HepG2 (cell line): ENCODE measurements around the gene ZNF605. TPM values are rescaled to one million over a fixed set of nuclear protein-coding genes. Genes with fewer than 3 reads are reported as not detected.

Experiments
- ARID3A ChIP-seq: IDR thresholded peaks from 2 replicates; pipeline ENCODE4 v1.6.1; 2012; ENCODE audit warnings: low read depth, low read length, improper control_type of control experiment
- ATF7-NPFF ChIP-seq: sonication (generic); formaldehyde crosslinking; IDR thresholded peaks from 2 replicates; pipeline ENCODE4 v1.8.1; 2023; ENCODE audit warnings: mild to moderate bottlenecking, low read depth, missing genetic modification reagents, moderate library complexity
- ELF4 ChIP-seq: sonication (generic); formaldehyde crosslinking; IDR thresholded peaks from 2 replicates; pipeline ENCODE4 v1.5.0; 2020; ENCODE audit warnings: missing genetic modification reagents, mild to moderate bottlenecking, moderate library complexity, borderline replicate concordance
- FLYWCH1 ChIP-seq: sonication (generic); formaldehyde crosslinking; IDR thresholded peaks from 2 replicates; pipeline ENCODE4 v1.8.1; 2023; ENCODE audit warnings: mild to moderate bottlenecking, missing genetic modification reagents
- FOXM1 ChIP-seq: sonication (generic); formaldehyde crosslinking; IDR thresholded peaks from 2 replicates; pipeline ENCODE4 v1.5.0; 2020; ENCODE audit warnings: missing genetic modification reagents
- HOXD1 ChIP-seq: sonication (generic); formaldehyde crosslinking; IDR thresholded peaks from 2 replicates; pipeline ENCODE4 v1.5.0; 2020; ENCODE audit warnings: missing genetic modification reagents
- ISL2 ChIP-seq: sonication (generic); formaldehyde crosslinking; IDR thresholded peaks from 2 replicates; pipeline ENCODE4 v1.5.0; 2020; ENCODE audit warnings: missing genetic modification reagents
- KAT8 ChIP-seq: IDR thresholded peaks from 2 replicates; pipeline ENCODE4 v1.6.1; 2016; ENCODE audit warnings: missing genetic modification reagents, missing compliant biosample characterization
- KDM5B ChIP-seq: sonication (generic); formaldehyde crosslinking; IDR thresholded peaks from 2 replicates; pipeline ENCODE4 v1.4.0; 2020; ENCODE audit warnings: missing genetic modification reagents, mild to moderate bottlenecking, borderline replicate concordance
- LRRFIP1 ChIP-seq: sonication (generic); formaldehyde crosslinking; conservative IDR thresholded peaks from 2 replicates; pipeline ENCODE4 v1.4.0; 2020; ENCODE audit warnings: missing genetic modification reagents
- PREB ChIP-seq: sonication (generic); formaldehyde crosslinking; IDR thresholded peaks from 2 replicates; pipeline ENCODE4 v1.4.0; 2020; ENCODE audit warnings: missing genetic modification reagents
- RXRA ChIP-seq: sonication (generic); formaldehyde crosslinking; IDR thresholded peaks from 2 replicates; pipeline ENCODE4 v1.5.1; 2020; ENCODE audit warnings: missing genetic modification reagents
- SNAPC2 ChIP-seq: sonication (generic); formaldehyde crosslinking; IDR thresholded peaks from 2 replicates; pipeline ENCODE4 v1.8.1; 2022; ENCODE audit warnings: mild to moderate bottlenecking, missing genetic modification reagents
- TEAD3 ChIP-seq: optimal IDR thresholded peaks from 2 replicates; pipeline ENCODE3; 2016; ENCODE audit warnings: borderline replicate concordance
- ZBTB44 ChIP-seq: sonication (generic); formaldehyde crosslinking; IDR thresholded peaks from 2 replicates; pipeline ENCODE4 v1.4.0; 2020; ENCODE audit warnings: missing genetic modification reagents
- ZKSCAN5 ChIP-seq: sonication (generic); formaldehyde crosslinking; IDR thresholded peaks from 2 replicates; pipeline ENCODE4 v1.5.1; 2020; ENCODE audit warnings: mild to moderate bottlenecking, missing genetic modification reagents
- ZNF18 ChIP-seq: sonication (generic); formaldehyde crosslinking; IDR thresholded peaks from 2 replicates; pipeline ENCODE4 v1.8.0; 2022; ENCODE audit warnings: mild to moderate bottlenecking, missing genetic modification reagents; ENCODE audit not compliant: insufficient replicate concordance
- ZNF556 ChIP-seq: sonication (generic); formaldehyde crosslinking; IDR thresholded peaks from 2 replicates; pipeline ENCODE4 v1.4.0; 2020; ENCODE audit warnings: mild to moderate bottlenecking, missing genetic modification reagents, borderline replicate concordance
- ZNF614 ChIP-seq: IDR thresholded peaks from 2 replicates; pipeline ENCODE4 v1.6.1; 2018; ENCODE audit warnings: missing biosample characterization, missing genetic modification reagents, inconsistent platforms, borderline replicate concordance
- ZNF781 ChIP-seq: sonication (generic); formaldehyde crosslinking; IDR thresholded peaks from 2 replicates; pipeline ENCODE4 v1.5.1; 2020; ENCODE audit warnings: borderline replicate concordance, mild to moderate bottlenecking, missing genetic modification reagents; ENCODE audit errors: not compliant biosample characterization
- polyA plus RNA-seq, 8 experiments: library from polyadenylated mRNA; depleted of rRNA in 3 of 8; stranded (reverse) in 7 of 8; unstranded in 1 of 8; fragments of >200 nt; fragmentation: Illumina TruSeq in 4 of 8; extraction: Trizol in 4 of 8; gene quantifications; 2 replicates each; pipeline versions ENCODE4 v1.2.1 to v1.2.3, GENCODE V29; 2011 to 2016; ENCODE audit warnings: low read depth in 4 of 8, missing spikeins in 1 of 8, mixed read lengths in 1 of 8; ENCODE audit not compliant: insufficient read depth in 1 of 8
- total RNA-seq, 5 experiments: library from RNA; depleted of rRNA; stranded (reverse); fragments of >200 nt; fragmentation: Illumina TruSeq; extraction: Trizol; gene quantifications; 2 replicates each; pipeline ENCODE4 v1.2.3, GENCODE V29; 2016; ENCODE audit warnings: low read depth in 1 of 5

The ZNF605 gene
- total and polyA plus RNA-seq, 2 of the 13 experiments (the other 11 are each of a cell fraction or from before 2014, with no cell fraction given): 6.7 to 6.8 TPM

GRCh38 chr12:132887513-132888351, 68.4 kb downstream of the ZNF605 start, which contains the start of gene CHFR (continued):
- TF ChIP-seq PREB (CRISPR knock-in tag) (no peak), ATF7-NPFF (CRISPR knock-in tag) (no peak), RXRA (CRISPR knock-in tag) (0 out of 2 replicates have a peak, but pooled peaks have one; percentile 47), FLYWCH1 (CRISPR knock-in tag) (0 out of 2 replicates have a peak, but pooled peaks have one; percentile 44), ZNF18 (no peak), ZKSCAN5 (CRISPR knock-in tag) (0 out of 2 replicates have a peak, but pooled peaks have one; percentile 29), ZBTB44 (CRISPR knock-in tag) (no peak), ISL2 (CRISPR knock-in tag) (peak; percentile 31; the same call in 1 of the 2 replicates), FOXM1 (CRISPR knock-in tag) (no peak), ZNF614 (peak; percentile 29; the same call in 1 of the 2 replicates), TEAD3 (CRISPR knock-in tag) (peak; percentile 6), HOXD1 (CRISPR knock-in tag) (peak; percentile 46; the same call in 1 of the 2 replicates), ARID3A (0 out of 2 replicates have a peak, but pooled peaks have one; percentile 24), ELF4 (CRISPR knock-in tag) (peak; percentile 97), ZNF781 (CRISPR knock-in tag) (peak; percentile 53), SNAPC2 (CRISPR knock-in tag) (no peak; the same call in 1 of the 2 replicates), KDM5B (CRISPR knock-in tag) (peak; percentile 90), KAT8 (CRISPR knock-in tag) (peak; percentile 98), ZNF556 (CRISPR knock-in tag) (peak; percentile 55; the same call in 1 of the 2 replicates), LRRFIP1 (CRISPR knock-in tag) (no peak)
